VCaP (cell line): ENCODE measurements around the gene F2RL1.

ENCODE experiments used
- H3K27ac ChIP-seq: fragments of 450-650 bp; 2 replicates; pipeline ENCODE4 v1.5.1; 2017
- CTCF ChIP-seq: fragments of 450-650 bp; conservative IDR thresholded peaks from 2 replicates; pipeline ENCODE4 v1.5.1; 2017; ENCODE audit warnings: mild to moderate bottlenecking, moderate library complexity

Gene F2RL1

GRCh38 chr5:76800579-76800978, 18.3 kb upstream of the F2RL1 start:
- no peak overlapping the region for H3K27ac ChIP-seq
- no peak for TF ChIP-seq CTCF

GRCh38 chr5:76801159-76801802, 17.5 kb upstream of the F2RL1 start:
- H3K27ac ChIP-seq, result no peak overlapping the region
- no peak for TF ChIP-seq CTCF

GRCh38 chr5:76801803-76802195, 17.0 kb upstream of the F2RL1 start:
- H3K27ac ChIP-seq, result no peak overlapping the region
- TF ChIP-seq CTCF, result no peak

- no peak for TF ChIP-seq CTCF
- H3K27ac ChIP-seq, result no peak overlapping the region
Observed at GRCh38 chr5:76804266-76804665, 14.6 kb upstream of the F2RL1 start.

GRCh38 chr5:76805821-76806505, 12.9 kb upstream of the F2RL1 start:
- H3K27ac ChIP-seq, result no peak overlapping the region
- TF ChIP-seq CTCF, result no peak

- no peak overlapping the region for H3K27ac ChIP-seq
- no peak for TF ChIP-seq CTCF
Observed at GRCh38 chr5:76807296-76807695, 11.5 kb upstream of the F2RL1 start.

- TF ChIP-seq CTCF, result no peak
- H3K27ac ChIP-seq, result no peak overlapping the region
Observed at GRCh38 chr5:76808141-76808691, 10.6 kb upstream of the F2RL1 start.
